ENCODE data around the gene KLHL29. TPM values are rescaled to one million over a fixed set of nuclear protein-coding genes. Genes with fewer than 3 reads are reported as not detected.

The KLHL29 gene
- total RNA-seq, 2 donors from 2014 or later: 1.0 to 2.4 TPM

- no peak for TF ChIP-seq CTCF (conservative IDR thresholded peaks at IDR 0.05)
- no peak overlapping the region for H3K9ac ChIP-seq (ENCODE audit: extremely low read depth, low read length, poor library complexity, severe bottlenecking)
- H3K4me3 ChIP-seq (ENCODE audit: low read length): no peak overlapping the region
- no peaks in the 10 kb centered on the region for H3K9me3 Mint-ChIP-seq
- H3K27ac Mint-ChIP-seq: no peak overlapping the region
- WGBS, 2 experiments (ENCODE audit: insufficient coverage in 1 of 2, insufficient read length in 1 of 2): 97 to 100% methylated on average over 6 to 10 of the region's 10 CpGs
- H3K27me3 ChIP-seq (ENCODE audit: control insufficient read depth, insufficient read depth, low read length, poor library complexity, severe bottlenecking): no peaks in the 10 kb centered on the region
- no peaks in the 10 kb centered on the region for H3K4me1 ChIP-seq (ENCODE audit: control insufficient read depth, insufficient read depth, low read length)
- no peak overlapping the region for H3K4me3 Mint-ChIP-seq
- H3K9me3 ChIP-seq (ENCODE audit: control insufficient read depth, low read length): no peaks in the 10 kb centered on the region
- DNase-seq: no peak
- H3K4me1 Mint-ChIP-seq: no peaks in the 10 kb centered on the region
- H3K36me3 ChIP-seq (ENCODE audit: control insufficient read depth, insufficient read depth, low read length): no peaks in the 10 kb centered on the region
- peaks cover 67% of the 10 kb centered on the region for H3K27me3 Mint-ChIP-seq (ENCODE audit: insufficient read depth)
- no peak overlapping the region for H3K27ac ChIP-seq (ENCODE audit: low read depth, low read length)
- no peaks in the 10 kb centered on the region for H3K36me3 Mint-ChIP-seq (ENCODE audit: low read depth)
Observed at GRCh38 chr2:23467618-23468017, 82.6 kb downstream of the KLHL29 start.

GRCh38 chr2:23468474-23469141 is 83.6 kb downstream of the KLHL29 start:
- DNase-seq: no peak
- no peak overlapping the region for H3K9ac ChIP-seq (ENCODE audit: extremely low read depth, low read length, poor library complexity, severe bottlenecking)
- H3K36me3 Mint-ChIP-seq (ENCODE audit: low read depth): no peaks in the 10 kb centered on the region
- H3K4me1 ChIP-seq (ENCODE audit: control insufficient read depth, insufficient read depth, low read length): no peaks in the 10 kb centered on the region
- no peak overlapping the region for H3K27ac Mint-ChIP-seq
- no peaks in the 10 kb centered on the region for H3K9me3 ChIP-seq (ENCODE audit: control insufficient read depth, low read length)
- H3K9me3 Mint-ChIP-seq: no peaks in the 10 kb centered on the region
- TF ChIP-seq CTCF (conservative IDR thresholded peaks at IDR 0.05): no peak
- H3K4me3 Mint-ChIP-seq: no peak overlapping the region
- no peak overlapping the region for H3K27ac ChIP-seq (ENCODE audit: low read depth, low read length)
- peaks cover 77% of the 10 kb centered on the region for H3K27me3 Mint-ChIP-seq (ENCODE audit: insufficient read depth)
- no peak overlapping the region for H3K4me3 ChIP-seq (ENCODE audit: low read length)
- H3K4me1 Mint-ChIP-seq: no peaks in the 10 kb centered on the region
- no peaks in the 10 kb centered on the region for H3K36me3 ChIP-seq (ENCODE audit: control insufficient read depth, insufficient read depth, low read length)
- no peaks in the 10 kb centered on the region for H3K27me3 ChIP-seq (ENCODE audit: control insufficient read depth, insufficient read depth, low read length, poor library complexity, severe bottlenecking)
- 92 to 98% methylated on average over 11 to 15 of the region's 15 CpGs for WGBS, 2 experiments (ENCODE audit: insufficient coverage in 1 of 2, insufficient read length in 1 of 2)

- H3K27me3 ChIP-seq (ENCODE audit: control insufficient read depth, insufficient read depth, low read length, poor library complexity, severe bottlenecking): no peaks in the 10 kb centered on the region
- WGBS, 2 experiments (ENCODE audit: insufficient coverage in 1 of 2, insufficient read length in 1 of 2): 94 to 98% methylated on average over 8 to 10 of the region's 10 CpGs
- no peak for DNase-seq
- Mint-ChIP-seq H3K27ac (no peak overlapping the region), H3K36me3 (ENCODE audit: low read depth) (no peaks in the 10 kb centered on the region), H3K9me3 (no peaks in the 10 kb centered on the region), H3K4me3 (no peak overlapping the region), H3K4me1 (peaks cover under 1% of the 10 kb centered on the region), H3K27me3 (ENCODE audit: insufficient read depth) (peaks cover 82% of the 10 kb centered on the region)
- H3K4me3 ChIP-seq (ENCODE audit: low read length): no peak overlapping the region
- H3K36me3 ChIP-seq (ENCODE audit: control insufficient read depth, insufficient read depth, low read length): no peaks in the 10 kb centered on the region
- no peak overlapping the region for H3K9ac ChIP-seq (ENCODE audit: extremely low read depth, low read length, poor library complexity, severe bottlenecking)
- TF ChIP-seq CTCF (conservative IDR thresholded peaks at IDR 0.05): no peak
- H3K9me3 ChIP-seq (ENCODE audit: control insufficient read depth, low read length): no peaks in the 10 kb centered on the region
- H3K4me1 ChIP-seq (ENCODE audit: control insufficient read depth, insufficient read depth, low read length): no peaks in the 10 kb centered on the region
- H3K27ac ChIP-seq (ENCODE audit: low read depth, low read length): no peak overlapping the region
Observed at GRCh38 chr2:23469142-23469540, 84.2 kb downstream of the KLHL29 start.

All from endodermal cell (in vitro differentiated cells).